ENCODE measurements around the gene ZNF451.

GRCh38 chr6:57078531-57079207 lies 11.3 kb upstream of the ZNF451 start:
- TF ChIP-seq POLR2A (IDR thresholded peaks at IDR 0.05; ENCODE audit: low read depth, low read length) (no peak), POLR2AphosphoS5 (IDR thresholded peaks at IDR 0.05; ENCODE audit: low read depth, low read length) (no peak), PAX5 (IDR thresholded peaks at IDR 0.05; ENCODE audit: insufficient read depth, low read length, severe bottlenecking) (no peak)
